CD8-positive, alpha-beta memory T cell (primary cell): Measurements from ENCODE around the gene KCTD3. TPM values are rescaled to one million over a fixed set of nuclear protein-coding genes. Genes with fewer than 3 reads are reported as not detected.

Experiments
- CTCF ChIA-PET: fragments of 350-600 bp; sonication (Branson Sonifier 250); formaldehyde crosslinking; loops from one replicate; lab custom pipeline; 2021; ENCODE audit warnings: antibody characterized with exemption; lab: Charles Lee
- POLR2A ChIA-PET: fragments of 350-600 bp; sonication (Branson Sonifier 250); formaldehyde crosslinking; loops from one replicate; lab custom pipeline; 2021; ENCODE audit warnings: antibody characterized with exemption; lab: Charles Lee
- DNase-seq, 5 donors: peaks; one replicate each; pipeline versions ENCODE4 v3.0.0 to v3.0.0-alpha.2; 2020 to 2022; ENCODE audit warnings: mixed read lengths in 1 of 5
- H3K27ac ChIP-seq: one replicate; pipeline ENCODE4 v1.7.0; 2013; ENCODE audit warnings: low read depth, mild to moderate bottlenecking, low read length, moderate library complexity
- H3K27me3 ChIP-seq: 2 replicates; pipeline ENCODE4 v1.7.0; 2013; ENCODE audit warnings: low read length, mild to moderate bottlenecking; ENCODE audit not compliant: insufficient read depth, poor library complexity, severe bottlenecking
- H3K36me3 ChIP-seq: 2 replicates; pipeline ENCODE4 v1.7.0; 2013; ENCODE audit warnings: mild to moderate bottlenecking, low read length, moderate library complexity; ENCODE audit not compliant: insufficient read depth
- H3K4me1 ChIP-seq: 2 replicates; pipeline ENCODE4 v1.7.0; 2013; ENCODE audit warnings: mild to moderate bottlenecking, low read length, moderate library complexity; ENCODE audit not compliant: insufficient read depth
- H3K4me3 ChIP-seq: 2 replicates; pipeline ENCODE4 v1.7.0; 2013; ENCODE audit warnings: mild to moderate bottlenecking, low read length
- H3K9me3 ChIP-seq: 2 replicates; pipeline ENCODE4 v1.7.0; 2013; ENCODE audit warnings: mild to moderate bottlenecking, low read length
- H3K27ac Mint-ChIP-seq, 8 donors: one replicate each; pipeline ENCODE4 v1.8.0; 2020 to 2021; ENCODE audit warnings: mixed read lengths in 8 of 8, mild to moderate bottlenecking in 6 of 8, inconsistent platforms in 3 of 8, moderate library complexity in 3 of 8
- H3K27me3 Mint-ChIP-seq, 2 donors: one replicate each; pipeline ENCODE4 v1.8.0; 2020 to 2021; ENCODE audit warnings: mixed read lengths in 2 of 2, mild to moderate bottlenecking in 1 of 2, moderate library complexity in 1 of 2
- H3K36me3 Mint-ChIP-seq, 3 donors: one replicate each; pipeline ENCODE4 v1.8.0; 2020 to 2021; ENCODE audit warnings: mixed read lengths in 3 of 3, inconsistent platforms in 1 of 3, mild to moderate bottlenecking in 1 of 3
- H3K4me1 Mint-ChIP-seq, 3 donors: one replicate each; pipeline ENCODE4 v1.8.0; 2020 to 2021; ENCODE audit warnings: mixed read lengths in 3 of 3, inconsistent platforms in 1 of 3, mild to moderate bottlenecking in 1 of 3
- H3K4me3 Mint-ChIP-seq, 7 donors: one replicate each; pipeline ENCODE4 v1.8.0; 2020 to 2021; ENCODE audit warnings: mixed read lengths in 7 of 7, mild to moderate bottlenecking in 6 of 7, moderate library complexity in 4 of 7, inconsistent platforms in 2 of 7
- H3K9me3 Mint-ChIP-seq, 5 donors: one replicate each; pipeline ENCODE4 v1.8.0; 2020 to 2022; ENCODE audit warnings: mixed read lengths in 5 of 5, mild to moderate bottlenecking in 3 of 5, moderate library complexity in 2 of 5, inconsistent platforms in 1 of 5
- polyA plus RNA-seq: library from polyadenylated mRNA; unstranded; fragments of 300-500 nt; fragmentation: Illumina TruSeq; gene quantifications from one replicate; pipeline ENCODE4 v1.2.3, GENCODE V29; 2021
- total RNA-seq, 2 experiments: library from RNA; stranded (reverse); gene quantifications; one replicate each; pipeline ENCODE4 v1.2.3, GENCODE V29; 2021

Gene KCTD3
- total and polyA plus RNA-seq, 3 experiments from 2014 or later = 0.43 to 0.79 (median 0.64) TPM

DNA sequence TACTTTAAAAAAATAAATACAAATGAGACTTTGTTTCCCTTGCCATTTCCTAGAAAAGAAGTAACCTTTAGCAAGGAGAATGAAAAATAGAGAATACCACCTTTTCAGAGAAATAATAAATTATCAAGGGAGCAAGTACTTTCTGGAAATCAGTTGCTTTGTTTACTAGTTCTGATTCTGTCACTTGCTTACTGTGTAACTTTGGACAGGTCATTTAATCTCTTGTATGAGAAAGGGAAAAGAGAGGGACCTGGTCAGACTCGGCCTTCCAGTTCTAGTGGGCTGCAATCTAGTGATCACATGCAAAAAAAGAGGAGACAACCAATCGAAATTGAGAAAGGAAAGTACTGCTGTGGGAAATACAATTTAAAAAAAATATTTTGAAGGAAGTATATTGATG is 34.2 kb downstream of the KCTD3 start:
- no peaks in the 10 kb centered on the region for H3K27me3 Mint-ChIP-seq
- no peak for DNase-seq
- peaks cover 0 to 9% (median 4%) of the 10 kb centered on the region in 5 donors for H3K9me3 Mint-ChIP-seq
- ChIA-PET CTCF (no interaction called here), POLR2A (no interaction called here)
- Histone ChIP-seq H3K4me1 (no peaks in the 10 kb centered on the region), H3K36me3 (no peaks in the 10 kb centered on the region), H3K27me3 (no peaks in the 10 kb centered on the region), H3K9me3 (no peaks in the 10 kb centered on the region), H3K27ac (no peak overlapping the region), H3K4me3 (no peak overlapping the region)
- no peaks in the 10 kb centered on the region for H3K4me1 Mint-ChIP-seq
- H3K4me3 Mint-ChIP-seq = no peak overlapping the region
- H3K36me3 Mint-ChIP-seq = peaks cover 0 to 2% (median 0%) of the 10 kb centered on the region in 3 donors
- H3K27ac Mint-ChIP-seq = no peak overlapping the region

DNA sequence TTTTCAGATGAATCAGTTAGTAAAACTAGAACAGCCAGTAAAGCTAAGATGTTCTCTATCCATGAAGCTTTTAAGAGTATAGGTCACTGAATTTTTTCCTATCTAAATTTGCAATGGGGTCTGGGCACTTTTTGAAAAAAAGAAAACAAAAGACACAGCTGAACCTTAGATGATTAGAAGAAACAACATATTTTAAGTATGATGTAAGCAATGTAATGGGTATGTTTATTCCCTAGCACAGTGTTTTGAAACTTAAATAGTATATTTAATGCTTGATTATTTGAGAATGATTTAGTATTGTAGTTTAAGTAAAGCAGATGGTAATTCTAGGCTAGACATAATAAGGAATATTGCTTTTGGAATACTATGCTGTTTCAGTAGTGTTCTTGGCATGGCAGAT is 36.2 kb downstream of the KCTD3 start:
- DNase-seq = no peak

GRCh38 chr1:215605011-215605621 is 38.0 kb downstream of the KCTD3 start:
- H3K4me3 ChIP-seq = no peak overlapping the region
- ChIA-PET POLR2A (no interaction called here), CTCF (no interaction called here)
- no peaks in the 10 kb centered on the region for H3K9me3 ChIP-seq
- H3K27me3 ChIP-seq = no peaks in the 10 kb centered on the region
- no peaks in the 10 kb centered on the region for H3K36me3 Mint-ChIP-seq
- no peak overlapping the region for H3K27ac Mint-ChIP-seq
- H3K4me1 Mint-ChIP-seq = no peaks in the 10 kb centered on the region
- no peaks in the 10 kb centered on the region for H3K27me3 Mint-ChIP-seq
- H3K27ac ChIP-seq = no peak overlapping the region
- H3K36me3 ChIP-seq = no peaks in the 10 kb centered on the region
- no peak overlapping the region for H3K4me3 Mint-ChIP-seq
- no peak for DNase-seq
- peaks cover 0 to 4% (median 2%) of the 10 kb centered on the region in 5 donors for H3K9me3 Mint-ChIP-seq
- H3K4me1 ChIP-seq = no peaks in the 10 kb centered on the region

More for the DNA sequence above, 36.2 kb downstream of the KCTD3 start:
- Mint-ChIP-seq H3K27ac (no peak overlapping the region), H3K4me3 (no peak overlapping the region), H3K4me1 (no peaks in the 10 kb centered on the region), H3K36me3 (no peaks in the 10 kb centered on the region), H3K27me3 (no peaks in the 10 kb centered on the region), H3K9me3 (peaks cover 0 to 4% (median 3%) of the 10 kb centered on the region in 5 donors)
- Histone ChIP-seq H3K4me3 (no peak overlapping the region), H3K9me3 (no peaks in the 10 kb centered on the region), H3K36me3 (no peaks in the 10 kb centered on the region), H3K27me3 (no peaks in the 10 kb centered on the region), H3K4me1 (no peaks in the 10 kb centered on the region), H3K27ac (no peak overlapping the region)
- CTCF ChIA-PET = no interaction called here
- POLR2A ChIA-PET = no interaction called here

DNA sequence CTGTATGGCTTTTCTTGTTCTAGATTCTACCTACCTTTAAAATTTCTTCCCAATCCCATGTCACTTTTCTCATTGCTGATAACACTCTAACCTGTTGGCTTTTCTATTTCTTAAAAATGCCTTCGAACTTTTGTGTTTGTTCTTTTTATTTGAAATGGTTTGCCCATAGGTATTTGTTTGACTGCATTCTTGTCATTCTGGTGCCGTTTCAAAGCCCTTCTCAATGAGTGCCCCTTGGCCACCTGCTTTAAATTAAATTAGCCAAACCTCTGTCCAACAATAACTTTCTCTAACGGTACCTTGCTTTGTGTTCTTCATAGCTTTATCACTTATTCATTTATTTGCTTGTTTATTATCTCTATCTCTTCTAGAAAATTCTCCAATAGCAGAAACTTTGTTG is 38.9 kb downstream of the KCTD3 start:
- Mint-ChIP-seq H3K36me3 (no peaks in the 10 kb centered on the region), H3K4me1 (no peaks in the 10 kb centered on the region)

DNA sequence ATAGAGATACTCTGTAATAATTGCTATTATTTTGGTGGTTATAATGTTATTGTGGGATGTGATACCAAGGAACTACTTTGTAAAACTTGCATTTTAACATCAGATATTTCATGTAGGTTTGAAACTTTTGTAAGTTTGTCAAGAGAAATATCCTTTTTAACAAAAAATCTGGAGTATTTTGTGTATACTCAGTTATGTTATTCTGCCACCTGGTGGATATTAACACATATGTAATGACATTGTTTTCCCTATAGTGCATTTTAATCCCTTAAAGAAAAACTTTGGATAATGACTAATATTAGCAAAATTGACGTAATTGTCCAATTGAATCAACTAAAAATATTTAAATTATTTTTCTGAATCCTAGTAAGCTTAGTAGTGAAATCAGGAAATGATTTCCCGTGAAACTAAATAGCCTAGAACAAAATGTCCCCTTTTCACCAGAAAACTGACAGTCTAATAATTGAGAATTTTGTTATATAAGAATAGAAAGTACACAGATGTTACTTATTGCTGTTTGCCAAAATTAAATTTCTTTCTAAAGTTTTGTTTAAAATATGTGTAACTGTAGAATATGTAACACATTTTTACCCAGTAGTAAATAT is 39.6 kb downstream of the KCTD3 start:
- Histone ChIP-seq H3K4me3 (no peak overlapping the region), H3K27me3 (no peaks in the 10 kb centered on the region), H3K9me3 (no peaks in the 10 kb centered on the region), H3K27ac (no peak overlapping the region), H3K36me3 (no peaks in the 10 kb centered on the region), H3K4me1 (no peaks in the 10 kb centered on the region)
- Mint-ChIP-seq H3K9me3 (peaks cover 0 to 4% (median 2%) of the 10 kb centered on the region in 5 donors), H3K4me1 (no peaks in the 10 kb centered on the region), H3K36me3 (no peaks in the 10 kb centered on the region), H3K4me3 (no peak overlapping the region), H3K27ac (no peak overlapping the region), H3K27me3 (no peaks in the 10 kb centered on the region)
- no peak for DNase-seq
- CTCF ChIA-PET = no interaction called here
- POLR2A ChIA-PET = no interaction called here

More for the DNA sequence above, 38.9 kb downstream of the KCTD3 start:
- no peaks in the 10 kb centered on the region for H3K27me3 Mint-ChIP-seq
- ChIA-PET CTCF (no interaction called here), POLR2A (no interaction called here)
- Histone ChIP-seq H3K27ac (no peak overlapping the region), H3K4me1 (no peaks in the 10 kb centered on the region), H3K9me3 (no peaks in the 10 kb centered on the region), H3K4me3 (no peak overlapping the region), H3K27me3 (no peaks in the 10 kb centered on the region), H3K36me3 (no peaks in the 10 kb centered on the region)
- H3K9me3 Mint-ChIP-seq = peaks cover 0 to 4% (median 2%) of the 10 kb centered on the region in 5 donors
- no peak for DNase-seq
- no peak overlapping the region for H3K27ac Mint-ChIP-seq
- no peak overlapping the region for H3K4me3 Mint-ChIP-seq

DNA sequence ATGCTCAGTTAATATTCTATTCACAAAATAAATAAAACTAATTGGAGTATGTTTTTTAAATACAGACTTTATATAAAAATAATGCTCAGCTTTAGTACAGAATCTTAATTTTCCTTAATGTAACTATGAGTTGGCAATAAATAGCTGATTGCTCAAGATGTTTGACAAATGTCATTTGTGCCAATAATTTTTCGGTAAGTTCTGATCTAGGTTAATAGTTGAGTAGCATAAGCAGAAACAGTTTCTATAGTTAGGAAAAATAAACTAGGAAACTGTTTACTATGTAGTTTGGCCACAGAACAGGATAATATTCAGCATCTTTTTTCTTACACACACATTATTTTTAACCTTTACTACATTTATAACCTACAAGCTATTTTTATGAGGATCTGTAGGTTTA is 40.3 kb downstream of the KCTD3 start:
- H3K27me3 ChIP-seq = no peaks in the 10 kb centered on the region
- Mint-ChIP-seq H3K4me1 (no peaks in the 10 kb centered on the region), H3K36me3 (no peaks in the 10 kb centered on the region), H3K27ac (no peak overlapping the region), H3K27me3 (no peaks in the 10 kb centered on the region), H3K4me3 (no peak overlapping the region), H3K9me3 (peaks cover 0 to 3% (median 0%) of the 10 kb centered on the region in 5 donors)
- H3K27ac ChIP-seq = no peak overlapping the region
- H3K4me1 ChIP-seq = no peaks in the 10 kb centered on the region
- H3K36me3 ChIP-seq = no peaks in the 10 kb centered on the region
- no peak for DNase-seq
- ChIA-PET POLR2A (no interaction called here), CTCF (no interaction called here)
- H3K9me3 ChIP-seq = no peaks in the 10 kb centered on the region
- no peak overlapping the region for H3K4me3 ChIP-seq

DNA sequence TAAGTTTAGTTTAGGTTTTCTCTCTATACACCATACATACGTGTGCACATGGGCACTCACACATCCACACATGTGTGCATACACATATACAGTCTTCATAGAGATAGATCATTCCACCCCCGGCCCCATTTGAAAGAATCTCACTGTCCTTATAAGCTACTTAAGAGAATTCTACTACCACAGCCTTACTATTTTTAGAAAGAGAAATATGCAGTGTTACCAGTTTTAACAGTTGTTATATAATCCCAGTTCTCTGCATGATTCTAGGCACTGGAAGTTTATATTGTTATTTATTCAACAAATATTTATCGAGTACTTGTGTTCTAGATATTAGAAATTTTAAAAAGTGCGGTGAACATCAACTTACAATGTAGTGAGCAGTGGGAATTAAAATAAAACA is 41.5 kb downstream of the KCTD3 start:
- Histone ChIP-seq H3K9me3 (no peaks in the 10 kb centered on the region), H3K4me1 (no peaks in the 10 kb centered on the region), H3K4me3 (no peak overlapping the region), H3K27ac (no peak overlapping the region), H3K36me3 (no peaks in the 10 kb centered on the region), H3K27me3 (no peaks in the 10 kb centered on the region)
- Mint-ChIP-seq H3K36me3 (no peaks in the 10 kb centered on the region), H3K27ac (no peak overlapping the region), H3K4me3 (no peak overlapping the region), H3K9me3 (peaks cover 0 to 8% (median 3%) of the 10 kb centered on the region in 5 donors), H3K27me3 (no peaks in the 10 kb centered on the region), H3K4me1 (no peaks in the 10 kb centered on the region)
- ChIA-PET POLR2A (no interaction called here), CTCF (no interaction called here)
- no peak for DNase-seq

DNA sequence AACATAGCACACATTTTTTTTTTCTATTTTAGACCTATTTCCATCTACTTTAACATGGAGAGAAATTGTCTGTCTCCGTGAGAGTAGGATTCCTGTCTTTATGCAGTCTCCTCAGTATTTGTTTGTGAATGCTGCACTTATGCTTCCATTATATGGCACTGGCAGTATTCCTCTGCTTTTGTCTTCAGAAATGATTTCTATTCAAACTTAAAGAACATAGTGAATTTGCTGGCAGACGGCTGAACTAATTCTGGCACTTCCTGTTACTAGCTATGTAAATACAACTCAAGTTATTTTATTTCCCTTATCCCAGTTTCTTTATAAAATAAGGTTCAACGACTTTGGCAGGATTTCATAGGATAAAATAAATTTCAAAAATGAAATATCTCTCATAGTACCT is 45.3 kb downstream of the KCTD3 start:
- POLR2A ChIA-PET = no interaction called here
- Mint-ChIP-seq H3K4me1 (no peaks in the 10 kb centered on the region), H3K9me3 (peaks cover 1 to 9% (median 4%) of the 10 kb centered on the region in 5 donors), H3K27me3 (no peaks in the 10 kb centered on the region), H3K36me3 (no peaks in the 10 kb centered on the region), H3K27ac (no peak overlapping the region), H3K4me3 (no peak overlapping the region)
- H3K4me3 ChIP-seq = no peak overlapping the region
- H3K27me3 ChIP-seq = no peaks in the 10 kb centered on the region
- CTCF ChIA-PET = no interaction called here
- no peak overlapping the region for H3K27ac ChIP-seq
- no peaks in the 10 kb centered on the region for H3K9me3 ChIP-seq
- H3K36me3 ChIP-seq = no peaks in the 10 kb centered on the region
- DNase-seq = no peak
- H3K4me1 ChIP-seq = no peaks in the 10 kb centered on the region
